Activated effector memory CD4-positive, alpha-beta T cell treated with Interleukin-2 at 50 U/mL for 16 hours (primary cell): ENCODE data around the gene CASP5.

ENCODE experiments used
- DNase-seq: peaks from one replicate; pipeline ENCODE4 v3.0.0-alpha.2; 2020

The CASP5 gene

GRCh38 chr11:104964247-104964646, 58.7 kb downstream of the CASP5 start:
- DNase-seq = no peak

GRCh38 chr11:104962852-104963251, 60.1 kb downstream of the CASP5 start:
- no peak for DNase-seq

GRCh38 chr11:104957280-104957679, 65.7 kb downstream of the CASP5 start:
- DNase-seq = no peak

- no peak for DNase-seq
These were observed 66.4 kb downstream of the CASP5 start for GRCh38 chr11:104956528-104956927.

GRCh38 chr11:104946907-104947306, 76.1 kb downstream of the CASP5 start:
- no peak for DNase-seq
